Natural killer cell (primary cell): ENCODE results near the gene RGS14. TPM values are rescaled to one million over a fixed set of nuclear protein-coding genes. Genes with fewer than 3 reads are reported as not detected.

Experiments used
- ATAC-seq, 3 donors: fragments of 150-1000 bp in 2 of 3; fragments of 200-7000 bp in 1 of 3; cut with Tn5 transposase; 1 replicate in 1 of 3; 2 replicates in 2 of 3; pipeline ENCODE4 v1.10.0; 2021; ENCODE audit warnings: mild to moderate bottlenecking in 2 of 3, moderate library complexity in 2 of 3
- DNase-seq, 2 donors: peaks; one replicate each; pipeline versions ENCODE4 v3.0.0 to v3.0.0-alpha.2; 2013 to 2021; ENCODE audit warnings: mixed read lengths in 1 of 2
- H3K27ac ChIP-seq: one replicate; pipeline ENCODE4 v1.5.1; 2013; ENCODE audit warnings: mild to moderate bottlenecking, low read length
- H3K27me3 ChIP-seq: one replicate; pipeline ENCODE4 v1.6.1; 2013; ENCODE audit warnings: low read length; ENCODE audit not compliant: control insufficient read depth, insufficient read depth
- H3K36me3 ChIP-seq: one replicate; pipeline ENCODE4 v1.6.1; 2013; ENCODE audit warnings: low read length; ENCODE audit not compliant: control insufficient read depth, insufficient read depth
- H3K4me1 ChIP-seq: one replicate; pipeline ENCODE4 v1.6.1; 2013; ENCODE audit warnings: low read length; ENCODE audit not compliant: control insufficient read depth, insufficient read depth
- H3K4me3 ChIP-seq: one replicate; pipeline ENCODE4 v1.5.1; 2013; ENCODE audit warnings: low read length
- H3K9me3 ChIP-seq: one replicate; pipeline ENCODE4 v1.6.1; 2013; ENCODE audit warnings: low read length; ENCODE audit not compliant: control insufficient read depth, insufficient read depth
- H3K27ac Mint-ChIP-seq, 2 donors: one replicate each; pipeline ENCODE4 v1.8.0; 2022; ENCODE audit warnings: mild to moderate bottlenecking in 2 of 2, mixed read lengths in 2 of 2, moderate library complexity in 1 of 2
- H3K27me3 Mint-ChIP-seq, 2 donors: one replicate each; pipeline ENCODE4 v1.8.0; 2022; ENCODE audit warnings: low read depth in 2 of 2, mixed read lengths in 2 of 2
- H3K36me3 Mint-ChIP-seq: one replicate; pipeline ENCODE4 v1.8.0; 2022; ENCODE audit warnings: mixed read lengths
- H3K4me1 Mint-ChIP-seq, 2 donors: one replicate each; pipeline ENCODE4 v1.8.0; 2022; ENCODE audit warnings: mixed read lengths in 2 of 2
- H3K4me3 Mint-ChIP-seq: one replicate; pipeline ENCODE4 v1.8.0; 2022; ENCODE audit warnings: mild to moderate bottlenecking, moderate library complexity, mixed read lengths
- H3K9me3 Mint-ChIP-seq, 2 donors: one replicate each; pipeline ENCODE4 v1.8.0; 2022; ENCODE audit warnings: mixed read lengths in 2 of 2
- CTCF ChIP-seq: fragments of 200-600 bp; IDR thresholded peaks from one replicate; pipeline ENCODE4 v1.8.0; 2022; ENCODE audit warnings: antibody characterized with exemption
- WGBS: methylation state at CpG from one replicate; pipeline ENCODE4 v1.1.7; 2013; ENCODE audit warnings: missing lambda C conversion rate; ENCODE audit not compliant: insufficient coverage; 5-methylcytosine and 5-hydroxymethylcytosine counted together
- intact Hi-C: fragments of 100-400 bp; cut with micrococcal nuclease; formaldehyde crosslinking; loops from one replicate; pipeline ENCODE4 v1.14.2; 2022
- total RNA-seq, 4 donors: library from RNA; stranded (reverse); fragments of 120-200 nt in 1 of 4; gene quantifications; one replicate each; pipeline versions ENCODE4 v1.2.3 to v1.2.4, GENCODE V29; 2013 to 2022

The RGS14 gene
- total RNA-seq, 3 donors from 2014 or later (not counting 1 experiment from before 2014, with no cell fraction given) = 57.3 to 87.0 (median 66.1) TPM

- intact Hi-C loops = loop anchor here (5.0 kb wide), 1 partner anchor 32 kb away; no protein-coding TSS in a partner anchor
- no peak for TF ChIP-seq CTCF
- Histone ChIP-seq H3K9me3 (no peaks in the 10 kb centered on the region), H3K27me3 (no peaks in the 10 kb centered on the region), H3K36me3 (peaks cover 34% of the 10 kb centered on the region), H3K4me1 (peaks cover 80% of the 10 kb centered on the region), H3K27ac (no peak overlapping the region), H3K4me3 (no peak overlapping the region)
- WGBS = 52% methylated on average over 6 of the region's 6 CpGs
- DNase-seq (no peak), ATAC-seq (no peak)
- H3K27me3 Mint-ChIP-seq = no peaks in the 10 kb centered on the region
- peaks cover 40 to 74% of the 10 kb centered on the region in 2 donors for H3K4me1 Mint-ChIP-seq
- H3K27ac Mint-ChIP-seq = peak overlapping the region; percentile 76 to 90
- H3K9me3 Mint-ChIP-seq = no peaks in the 10 kb centered on the region
- H3K36me3 Mint-ChIP-seq = no peaks in the 10 kb centered on the region
- peak overlapping the region; percentile 35 for H3K4me3 Mint-ChIP-seq
These were observed 27.8 kb upstream of the RGS14 start for GRCh38 chr5:177329883-177330282.

GRCh38 chr5:177330991-177331842 is 26.5 kb upstream of the RGS14 start:
- Histone ChIP-seq H3K27me3 (no peaks in the 10 kb centered on the region), H3K36me3 (peaks cover 45% of the 10 kb centered on the region), H3K9me3 (no peaks in the 10 kb centered on the region), H3K4me3 (no peak overlapping the region), H3K27ac (peak overlapping the region; percentile 58), H3K4me1 (peaks cover 91% of the 10 kb centered on the region)
- TF ChIP-seq CTCF = no peak
- no peaks in the 10 kb centered on the region for H3K36me3 Mint-ChIP-seq
- H3K4me3 Mint-ChIP-seq = peak overlapping the region; percentile 63
- intact Hi-C loops = no loop called here
- H3K9me3 Mint-ChIP-seq = no peaks in the 10 kb centered on the region
- peak overlapping the region; percentile 76 to 90 for H3K27ac Mint-ChIP-seq
- 42% methylated on average over 27 of the region's 27 CpGs for WGBS
- ATAC-seq = peak; percentile 30 to 58 (median 52)
- DNase-seq = peak in 1 of 2 donors; percentile 47
- no peaks in the 10 kb centered on the region for H3K27me3 Mint-ChIP-seq
- peaks cover 40 to 74% of the 10 kb centered on the region in 2 donors for H3K4me1 Mint-ChIP-seq

- Mint-ChIP-seq H3K4me3 (no peak overlapping the region), H3K4me1 (peaks cover 40 to 70% of the 10 kb centered on the region in 2 donors), H3K36me3 (no peaks in the 10 kb centered on the region), H3K27ac (peak overlapping the region; percentile 76 to 90), H3K27me3 (no peaks in the 10 kb centered on the region), H3K9me3 (no peaks in the 10 kb centered on the region)
- H3K9me3 ChIP-seq = no peaks in the 10 kb centered on the region
- H3K27me3 ChIP-seq = no peaks in the 10 kb centered on the region
- DNase-seq = no peak
- intact Hi-C loops = no loop called here
- ATAC-seq = no peak
- H3K4me1 ChIP-seq = peaks cover 96% of the 10 kb centered on the region
- 59% methylated on average over 35 of the region's 35 CpGs for WGBS
- H3K36me3 ChIP-seq = peaks cover 56% of the 10 kb centered on the region
- H3K27ac ChIP-seq = no peak overlapping the region
- TF ChIP-seq CTCF = no peak
- H3K4me3 ChIP-seq = no peak overlapping the region
These were observed 25.5 kb upstream of the RGS14 start for GRCh38 chr5:177332031-177332895.
